DMS114 treated with DMSO at 0.1 percent for 48 hours (cell line): ENCODE measurements around the gene HMCN2.

ENCODE experiments used
- DNase-seq: peaks from one replicate; lab custom pipeline; 2025; ENCODE audit not compliant: unreplicated experiment; lab: John Stamatoyannopoulos, UW

Gene HMCN2

GRCh38 chr9:130341839-130342713, 76.5 kb downstream of the HMCN2 start:
- DNase-seq, result no peak

DNA sequence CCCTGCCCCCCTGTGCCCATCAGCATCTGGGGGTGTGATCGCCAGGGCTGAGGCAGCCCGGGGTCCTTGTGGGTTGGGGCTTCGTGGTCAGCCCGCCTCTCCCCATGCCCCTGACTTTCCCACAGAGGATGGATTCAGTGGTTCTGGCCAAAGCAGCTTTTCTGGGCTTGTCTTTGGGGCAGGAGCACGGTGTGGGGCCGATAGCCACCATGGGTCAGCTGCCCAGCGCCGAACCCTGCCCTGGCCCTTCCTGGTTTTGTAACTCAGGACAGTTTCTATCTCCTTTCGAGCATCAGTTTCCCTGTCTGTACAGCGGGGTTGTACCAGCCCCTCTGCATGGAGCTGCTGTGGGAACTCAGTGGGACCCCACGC, 77.1 kb downstream of the HMCN2 start:
- no peak for DNase-seq

GRCh38 chr9:130343445-130343918, 77.9 kb downstream of the HMCN2 start:
- DNase-seq, result no peak

DNA sequence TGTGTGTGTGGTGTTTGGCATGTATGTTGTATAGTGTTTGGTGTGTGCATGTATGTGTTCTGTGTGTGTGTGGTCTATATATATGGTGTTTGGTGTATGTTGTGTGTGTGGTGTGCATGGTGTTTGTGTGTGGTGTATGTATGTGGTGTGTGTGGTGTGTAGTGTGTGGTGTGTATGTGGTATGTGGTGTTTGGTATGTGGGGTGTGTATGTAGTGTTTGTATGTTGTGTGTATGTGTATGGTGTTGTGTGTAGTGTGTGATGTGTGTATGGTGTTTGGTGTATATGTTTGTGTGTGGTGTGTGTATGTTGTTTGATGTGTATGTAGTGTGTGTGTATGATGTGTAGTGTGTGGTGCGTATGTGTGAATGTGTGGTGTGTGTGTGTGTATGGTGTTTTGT, 78.8 kb downstream of the HMCN2 start:
- DNase-seq, result no peak

GRCh38 chr9:130345009-130345896, 79.7 kb downstream of the HMCN2 start:
- no peak for DNase-seq

GRCh38 chr9:130345897-130346385, 80.4 kb downstream of the HMCN2 start:
- no peak for DNase-seq

DNA sequence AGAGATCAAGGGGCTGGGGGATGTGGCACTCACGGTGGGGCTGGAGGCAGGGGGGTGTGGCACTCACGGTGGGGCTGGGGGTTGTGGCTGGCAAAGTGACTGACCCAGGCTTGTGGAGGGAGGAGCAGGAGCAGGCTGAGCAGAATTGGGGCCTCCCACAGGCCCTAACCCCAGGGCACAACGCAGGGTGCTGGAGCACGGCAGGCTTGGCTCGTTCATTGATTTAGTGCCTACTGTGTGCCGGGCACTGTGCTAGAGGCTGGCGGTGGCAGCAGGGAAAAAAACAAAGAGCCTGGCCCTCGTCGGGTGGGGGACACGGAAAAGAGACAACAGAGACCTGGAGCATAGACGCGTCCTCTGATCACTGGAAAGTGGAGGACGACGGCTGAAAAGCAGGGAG, 80.9 kb downstream of the HMCN2 start:
- no peak for DNase-seq

GRCh38 chr9:130347036-130347435, 81.5 kb downstream of the HMCN2 start:
- no peak for DNase-seq

- DNase-seq, result no peak
These were observed 82.4 kb downstream of the HMCN2 start for GRCh38 chr9:130347931-130348330.

GRCh38 chr9:130348341-130348740, 82.8 kb downstream of the HMCN2 start:
- no peak for DNase-seq

- DNase-seq, result no peak
These were observed 83.3 kb downstream of the HMCN2 start for GRCh38 chr9:130348881-130349280.

GRCh38 chr9:130349398-130349797, 83.8 kb downstream of the HMCN2 start:
- no peak for DNase-seq

DNA sequence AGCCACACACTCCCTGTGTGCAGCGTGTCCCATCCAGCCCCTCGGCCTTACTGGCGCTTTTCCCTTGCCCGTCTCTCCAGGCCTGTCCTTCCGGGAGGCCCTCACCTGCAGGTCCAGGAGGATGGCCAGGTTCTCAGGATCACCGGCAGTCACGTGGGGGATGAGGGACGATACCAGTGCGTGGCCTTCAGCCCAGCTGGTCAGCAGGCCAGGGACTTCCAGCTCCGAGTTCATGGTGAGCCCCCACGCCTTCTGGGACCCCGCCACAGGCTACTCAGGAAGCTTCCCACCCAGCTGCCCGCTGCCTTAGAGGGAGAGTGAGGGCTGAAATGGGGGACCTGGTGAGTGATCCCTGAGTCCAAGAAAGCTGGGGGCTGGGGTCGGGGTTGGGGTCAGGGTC, 85.8 kb downstream of the HMCN2 start:
- no peak for DNase-seq

DNA sequence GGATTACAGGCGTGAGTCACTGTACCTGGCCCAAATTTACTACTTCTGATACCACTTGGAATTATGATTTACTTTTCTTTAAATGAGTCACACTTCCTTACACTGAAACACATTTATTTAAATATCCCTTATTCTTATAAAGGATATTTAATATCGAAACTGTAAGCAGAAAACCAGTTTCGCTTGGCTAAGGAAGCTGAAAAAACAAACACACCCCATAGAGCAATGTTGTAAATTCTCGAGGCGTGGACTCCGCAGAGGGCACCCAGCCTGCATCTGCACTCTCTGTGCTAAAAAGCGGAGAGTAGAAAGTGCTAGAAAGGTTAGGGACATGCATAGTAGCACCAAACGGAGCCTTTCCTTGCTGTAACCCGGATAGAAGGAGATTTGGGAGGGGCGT, 86.5 kb downstream of the HMCN2 start:
- DNase-seq, result no peak

- no peak for DNase-seq
These were observed 87.2 kb downstream of the HMCN2 start for GRCh38 chr9:130352586-130353285.

GRCh38 chr9:130354378-130354777, 88.8 kb downstream of the HMCN2 start:
- DNase-seq, result no peak

DNA sequence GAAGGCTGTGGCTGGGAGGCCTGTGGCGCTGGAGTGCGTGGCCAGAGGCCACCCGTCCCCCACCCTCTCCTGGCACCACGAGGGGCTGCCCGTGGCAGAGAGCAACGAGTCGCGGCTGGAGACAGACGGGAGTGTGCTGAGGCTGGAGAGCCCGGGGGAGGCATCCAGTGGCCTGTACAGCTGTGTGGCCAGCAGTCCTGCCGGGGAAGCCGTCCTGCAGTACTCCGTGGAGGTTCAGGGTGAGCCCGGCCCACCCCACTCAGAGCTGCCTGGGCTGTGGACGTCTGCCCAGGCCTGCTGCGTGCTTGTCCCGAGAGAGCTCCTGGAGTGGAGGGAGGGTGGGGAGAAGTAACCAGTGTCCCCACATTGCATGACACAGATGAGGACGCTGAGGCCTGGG, 89.2 kb downstream of the HMCN2 start:
- DNase-seq, result no peak

- no peak for DNase-seq
These were observed 90.5 kb downstream of the HMCN2 start for GRCh38 chr9:130356033-130356432.

GRCh38 chr9:130356877-130357584, 91.5 kb downstream of the HMCN2 start:
- DNase-seq, result no peak

DNA sequence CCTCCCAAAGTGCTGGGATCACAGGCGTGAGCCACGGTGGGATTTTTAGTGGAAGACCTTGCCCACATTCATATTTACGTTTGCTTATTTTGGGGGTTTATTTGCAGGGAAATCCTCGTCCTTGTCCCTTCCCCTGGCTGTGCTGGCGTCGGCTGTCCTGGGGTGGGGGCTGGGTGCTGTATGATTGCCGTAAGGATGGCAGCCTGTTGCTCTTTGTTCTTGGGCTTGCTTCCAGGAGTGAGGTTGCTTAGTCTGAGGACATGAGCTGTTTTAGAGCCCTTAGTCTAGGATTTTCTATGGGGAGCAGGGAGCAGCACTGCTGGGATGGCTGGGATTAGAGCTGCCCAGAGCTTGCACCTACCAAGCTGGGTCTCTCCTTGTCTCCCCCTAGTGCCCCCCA, 93.4 kb downstream of the HMCN2 start:
- DNase-seq, result no peak

DNA sequence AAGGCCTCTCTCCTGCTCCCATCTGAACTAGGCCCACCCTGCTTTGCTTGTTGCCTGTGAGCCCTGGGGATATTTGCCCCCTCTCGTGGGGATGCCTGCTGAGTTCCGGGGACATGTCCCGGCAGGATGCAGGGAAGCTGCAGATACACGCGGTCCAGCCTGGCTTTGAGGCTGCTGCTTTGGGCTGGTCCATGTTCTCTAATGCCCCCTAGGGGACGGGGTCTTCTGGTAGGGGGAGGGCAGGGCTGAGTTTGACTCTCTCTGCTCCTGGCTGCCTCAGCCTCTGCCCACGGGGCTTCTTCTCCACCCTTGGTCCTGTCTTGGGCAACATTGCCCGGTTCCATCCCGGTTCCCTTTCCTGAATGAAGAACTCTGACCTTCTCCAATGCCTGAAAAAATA, 94.3 kb downstream of the HMCN2 start:
- DNase-seq, result no peak
